Loucy (cell line): Measurements from ENCODE around the gene DCUN1D2.

Experiments used
- EZH2phosphoT487 ChIP-seq: fragments of 200-600 bp; IDR thresholded peaks from 2 replicates; pipeline ENCODE4 v1.6.1; 2018; ENCODE audit warnings: antibody characterized with exemption, mild to moderate bottlenecking, moderate library complexity, borderline replicate concordance
- TF ChIP-seq, protein P1 (sequence below): fragments of 200-600 bp; sonication (generic); conservative IDR thresholded peaks from 2 replicates; pipeline ENCODE4 v1.5.1; 2014; ENCODE audit warnings: mild to moderate bottlenecking, antibody characterized with exemption, low read length

GRCh38 chr13:113528101-113528812 lies 37.7 kb upstream of the DCUN1D2 start:
- TF ChIP-seq, protein P1, sequence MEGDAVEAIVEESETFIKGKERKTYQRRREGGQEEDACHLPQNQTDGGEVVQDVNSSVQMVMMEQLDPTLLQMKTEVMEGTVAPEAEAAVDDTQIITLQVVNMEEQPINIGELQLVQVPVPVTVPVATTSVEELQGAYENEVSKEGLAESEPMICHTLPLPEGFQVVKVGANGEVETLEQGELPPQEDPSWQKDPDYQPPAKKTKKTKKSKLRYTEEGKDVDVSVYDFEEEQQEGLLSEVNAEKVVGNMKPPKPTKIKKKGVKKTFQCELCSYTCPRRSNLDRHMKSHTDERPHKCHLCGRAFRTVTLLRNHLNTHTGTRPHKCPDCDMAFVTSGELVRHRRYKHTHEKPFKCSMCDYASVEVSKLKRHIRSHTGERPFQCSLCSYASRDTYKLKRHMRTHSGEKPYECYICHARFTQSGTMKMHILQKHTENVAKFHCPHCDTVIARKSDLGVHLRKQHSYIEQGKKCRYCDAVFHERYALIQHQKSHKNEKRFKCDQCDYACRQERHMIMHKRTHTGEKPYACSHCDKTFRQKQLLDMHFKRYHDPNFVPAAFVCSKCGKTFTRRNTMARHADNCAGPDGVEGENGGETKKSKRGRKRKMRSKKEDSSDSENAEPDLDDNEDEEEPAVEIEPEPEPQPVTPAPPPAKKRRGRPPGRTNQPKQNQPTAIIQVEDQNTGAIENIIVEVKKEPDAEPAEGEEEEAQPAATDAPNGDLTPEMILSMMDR: no peak
- TF ChIP-seq EZH2phosphoT487: no peak
